Activated effector memory CD4-positive, alpha-beta T cell treated with Interleukin-2 at 50 U/mL for 16 hours (primary cell): ENCODE measurements around the gene CMTM8.

ENCODE experiments used
- DNase-seq: peaks from one replicate; pipeline ENCODE4 v3.0.0-alpha.2; 2020

The CMTM8 gene

DNA sequence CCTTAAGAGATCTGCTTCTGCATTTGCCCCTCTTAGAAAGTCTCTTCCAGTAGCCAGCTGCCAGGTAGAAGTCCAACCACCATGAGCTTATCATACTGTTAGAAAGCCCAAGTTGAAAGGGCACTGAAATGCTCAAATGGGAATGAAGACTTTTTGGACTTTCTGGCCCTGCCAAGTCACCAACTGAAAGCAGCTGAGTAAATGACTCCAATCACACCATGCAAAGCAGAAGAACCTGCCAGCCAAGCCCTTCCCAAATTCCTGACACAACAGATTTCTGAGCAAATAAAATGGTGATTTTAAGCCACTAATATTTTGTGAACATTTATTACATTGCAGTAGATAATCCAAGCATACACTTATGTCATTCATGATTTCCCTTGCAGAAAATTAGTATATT is 2.1 kb upstream of the CMTM8 start:
- no peak for DNase-seq

DNA sequence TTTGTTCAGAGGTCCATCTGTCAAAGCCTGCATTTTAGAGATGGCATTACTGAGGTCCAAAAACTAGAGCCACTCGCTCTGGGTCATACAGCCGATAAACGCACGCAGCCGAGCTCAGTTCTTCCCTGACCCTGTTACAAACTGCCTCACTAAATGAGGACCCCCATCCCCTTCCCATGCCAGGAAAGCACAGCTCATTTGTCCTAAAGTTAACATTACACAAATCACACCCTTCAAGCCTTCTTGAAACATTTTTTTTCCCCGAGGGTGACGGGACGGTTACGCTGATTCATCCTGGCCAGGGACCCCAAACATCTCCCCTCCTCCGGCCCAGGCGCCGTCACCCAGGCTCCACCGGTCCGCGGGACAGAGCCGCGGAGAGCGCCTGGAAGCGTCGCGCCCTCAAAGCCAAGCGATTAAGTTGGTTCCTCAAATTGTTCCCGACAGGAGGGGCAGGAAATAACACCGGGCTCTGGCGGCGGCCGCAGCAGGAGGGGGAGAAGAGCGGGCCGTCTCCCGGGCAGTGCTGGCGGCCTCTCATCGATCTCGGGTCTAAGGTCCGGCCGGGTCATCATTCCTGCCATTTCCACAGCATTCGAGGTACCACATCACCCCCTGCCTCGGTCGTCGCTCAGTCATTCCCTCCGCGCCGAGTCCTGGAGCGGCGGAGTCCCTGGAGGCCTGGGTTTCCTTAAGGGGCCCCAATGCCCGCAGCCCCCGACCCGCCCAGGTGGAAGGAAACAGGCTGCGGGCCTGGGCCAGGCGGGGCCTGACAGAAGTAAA is 619 bp upstream of the CMTM8 start:
- no peak for DNase-seq

DNA sequence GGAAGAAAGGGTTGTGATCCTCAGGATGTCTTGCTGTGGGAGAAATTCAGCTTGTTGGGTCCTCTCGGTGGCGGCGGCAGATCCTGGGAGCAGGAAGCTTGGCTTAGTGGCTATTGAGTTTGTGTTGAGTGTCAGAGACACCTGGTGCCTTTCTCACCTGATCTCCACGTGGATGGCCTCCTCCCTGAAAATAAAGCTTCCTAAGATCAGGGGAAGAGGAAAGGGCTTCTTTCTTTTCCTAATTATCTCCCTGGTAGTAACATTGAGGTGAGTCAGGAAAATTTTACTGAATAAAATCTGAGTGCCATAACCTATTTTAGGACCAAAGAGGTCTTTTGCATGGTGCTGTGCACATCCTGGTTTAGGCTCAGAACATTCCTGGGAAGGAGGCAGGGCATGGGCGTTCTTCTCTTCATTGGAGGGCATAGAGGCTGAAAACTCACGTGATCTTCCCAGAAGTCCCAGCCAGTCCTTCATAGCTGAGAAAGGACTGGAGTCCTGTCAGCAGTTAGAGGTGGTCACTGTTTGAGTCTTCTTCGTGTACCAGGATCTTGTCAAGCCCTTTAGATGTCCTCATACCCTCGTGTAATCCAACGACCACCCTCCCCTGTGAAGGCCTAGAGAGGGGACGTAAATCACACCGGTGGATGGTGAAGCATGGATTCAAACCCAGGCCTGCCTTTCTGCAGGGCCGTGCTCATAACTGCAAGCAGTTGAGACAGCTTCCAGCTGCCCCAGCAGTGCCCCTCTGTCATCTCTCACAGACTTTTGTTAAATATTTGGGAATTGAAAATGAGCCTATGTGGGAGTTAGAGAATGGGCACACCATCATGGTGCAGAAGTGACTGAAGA is 1.1 kb downstream of the CMTM8 start:
- DNase-seq, result no peak

DNA sequence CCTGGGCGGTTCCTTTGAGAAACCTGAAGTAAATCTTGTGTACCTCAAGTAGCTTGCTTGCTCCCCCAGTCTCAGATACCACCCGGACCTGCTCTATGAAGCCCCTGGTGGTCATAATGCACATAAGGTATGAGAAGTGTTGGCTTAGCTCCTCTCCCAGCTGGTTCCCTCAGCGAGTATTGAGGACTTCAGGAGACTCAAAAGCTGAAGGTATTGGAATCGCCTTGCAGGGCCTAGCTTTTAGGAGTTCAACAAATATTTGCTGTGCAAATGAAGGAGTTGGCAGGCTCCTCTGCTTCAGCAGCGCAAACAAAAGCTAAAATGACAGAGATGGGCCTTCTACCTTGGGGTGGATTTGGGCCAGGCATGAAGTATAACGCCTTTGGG is 1.7 kb downstream of the CMTM8 start:
- peak; percentile 22 for DNase-seq

DNA sequence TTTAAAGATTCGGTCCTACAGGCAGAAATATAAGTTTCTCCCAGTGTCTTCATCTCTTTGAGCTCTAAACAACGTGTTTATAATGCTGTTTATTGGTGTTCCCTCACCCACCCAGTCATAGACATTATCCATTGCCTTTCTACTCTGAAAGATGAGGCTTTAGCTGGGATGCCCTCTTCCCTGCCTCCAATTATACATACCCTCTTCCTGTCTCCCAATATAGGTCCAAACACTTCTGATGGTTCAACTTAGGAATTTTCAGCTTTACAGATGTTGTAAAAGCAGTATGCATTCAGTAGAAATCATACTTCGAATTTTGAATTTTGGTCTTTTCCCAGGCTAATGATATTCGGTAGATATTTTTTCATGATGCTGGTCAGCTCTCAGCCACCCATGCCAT is 2.6 kb downstream of the CMTM8 start:
- no peak for DNase-seq

DNA sequence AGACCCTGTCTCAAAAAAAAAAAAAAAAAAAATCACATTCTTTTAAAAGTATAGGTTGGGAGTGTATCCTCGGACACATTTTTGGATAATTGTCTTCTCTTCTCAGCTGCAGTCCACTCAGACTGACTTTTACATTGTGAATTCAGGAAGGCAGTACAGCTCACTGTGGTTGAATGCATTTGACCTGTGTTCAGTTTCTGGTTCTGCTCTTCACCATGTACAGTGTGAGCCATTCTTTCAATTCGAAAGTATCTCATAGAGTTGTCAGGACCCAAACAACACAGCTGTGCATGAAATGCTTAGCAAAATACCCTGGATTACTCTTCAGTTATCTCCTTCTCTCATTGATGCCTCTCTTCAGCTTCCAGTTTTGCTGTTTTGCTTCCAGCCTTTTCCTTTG is 5.0 kb downstream of the CMTM8 start:
- DNase-seq, result no peak

DNA sequence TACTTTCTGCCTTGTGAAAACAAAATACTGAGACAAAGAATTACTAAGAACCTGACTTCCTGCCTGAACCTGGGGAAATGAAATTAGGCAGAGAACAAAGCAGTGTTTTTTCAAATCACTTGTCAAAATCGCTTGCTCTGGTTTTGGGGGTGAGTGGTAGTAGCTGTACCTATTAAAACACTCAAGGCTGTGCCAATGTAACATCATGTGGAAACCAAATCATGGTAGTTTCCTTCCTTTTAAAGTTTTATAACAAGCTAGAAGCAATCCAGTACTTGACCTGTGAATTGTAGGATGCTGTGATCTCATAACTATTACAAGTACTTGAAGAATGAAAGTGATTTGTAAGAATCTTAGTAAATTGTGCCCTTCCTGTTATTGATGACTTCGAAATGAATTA is 6.7 kb downstream of the CMTM8 start:
- no peak for DNase-seq

DNA sequence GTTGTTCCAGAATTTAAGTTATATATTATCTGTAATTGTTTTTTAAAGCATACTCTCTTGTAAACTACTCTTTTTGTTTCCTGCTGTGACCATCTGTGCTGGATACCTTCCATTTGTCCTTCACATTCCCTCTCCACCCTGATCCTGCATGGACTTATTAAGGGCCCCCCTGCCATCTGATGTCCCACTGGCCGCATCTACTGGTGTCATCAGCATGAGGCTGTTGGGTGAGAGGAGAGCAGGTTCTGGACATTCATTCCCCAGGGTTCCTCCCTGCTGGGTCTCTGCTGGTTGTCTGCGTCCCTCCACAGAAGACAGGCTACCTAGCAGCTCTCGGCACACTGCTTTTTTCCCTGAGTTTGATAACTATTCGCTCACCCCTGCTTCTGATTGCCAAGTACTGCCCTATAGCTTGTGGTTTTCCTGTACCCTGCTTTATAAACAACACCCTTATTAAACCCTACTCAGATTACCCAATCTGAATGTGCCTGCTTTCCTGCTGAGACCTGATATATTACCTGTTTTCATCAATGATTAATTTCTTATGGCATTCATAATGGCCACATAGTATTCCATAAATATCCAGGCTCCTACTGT is 7.7 kb downstream of the CMTM8 start:
- no peak for DNase-seq

DNA sequence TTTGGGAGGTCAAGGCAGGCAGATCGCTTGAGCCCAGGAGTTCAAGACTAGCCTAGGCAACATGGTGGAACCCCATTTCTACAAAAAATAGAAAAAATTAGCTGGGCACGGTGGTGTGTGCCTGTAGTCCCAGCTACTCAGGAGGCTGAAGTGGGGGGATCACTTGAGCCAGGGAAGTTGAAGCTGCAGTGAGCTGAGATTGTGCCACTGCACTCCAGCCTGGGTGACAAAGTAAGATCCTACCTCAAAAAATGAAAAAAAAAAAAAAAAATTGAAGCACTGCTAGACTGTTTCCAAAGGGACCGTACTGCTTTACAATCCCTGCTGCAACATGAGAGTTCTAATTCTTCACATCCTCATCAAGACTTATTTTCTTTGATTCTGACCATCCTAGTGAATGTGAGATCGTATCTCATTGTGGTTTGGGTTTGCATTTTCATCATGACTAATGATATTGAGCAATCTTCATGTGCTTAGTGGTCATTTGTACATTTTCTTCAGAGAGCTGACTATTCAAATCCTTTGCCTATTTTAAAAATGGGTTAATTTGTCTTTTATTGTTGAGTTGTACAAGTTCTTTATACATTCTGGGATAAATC is 10.8 kb downstream of the CMTM8 start:
- DNase-seq, result no peak

DNA sequence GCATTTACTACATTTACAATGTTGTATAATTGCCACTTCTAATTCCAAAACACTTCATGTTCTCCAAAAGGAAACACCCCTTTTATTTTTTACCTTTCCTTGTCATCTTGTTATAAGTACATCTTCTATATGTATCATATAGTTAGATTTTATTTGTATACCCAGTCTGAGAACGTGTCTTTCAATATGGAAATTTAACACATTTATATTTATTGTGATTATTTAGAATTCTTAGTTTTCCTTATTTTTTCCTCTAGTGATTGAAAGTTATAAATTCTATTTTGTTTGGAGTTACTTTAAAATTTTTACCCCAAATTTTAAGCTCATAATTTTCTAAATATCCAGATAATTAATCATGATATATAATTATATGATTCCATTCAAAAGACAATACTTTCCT is 15.8 kb downstream of the CMTM8 start:
- no peak for DNase-seq

DNA sequence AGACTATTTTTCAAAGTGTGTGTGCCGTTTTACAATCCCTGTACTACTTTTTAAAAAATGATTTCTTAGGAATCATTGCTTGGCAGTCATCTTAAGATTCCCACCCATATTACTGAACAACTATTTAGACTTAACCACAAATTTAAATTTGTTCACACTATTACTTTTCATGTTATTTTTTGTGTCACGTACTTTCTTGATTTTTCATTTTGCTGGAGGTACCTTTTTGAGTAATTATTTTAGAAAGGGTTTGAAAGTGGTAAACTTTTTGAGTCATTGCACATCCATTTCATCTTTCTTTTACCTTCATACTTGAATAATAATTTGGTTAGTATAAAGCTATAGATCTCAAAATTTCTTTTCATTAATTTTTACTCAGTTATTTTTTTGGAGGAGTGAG is 16.9 kb downstream of the CMTM8 start:
- no peak for DNase-seq

DNA sequence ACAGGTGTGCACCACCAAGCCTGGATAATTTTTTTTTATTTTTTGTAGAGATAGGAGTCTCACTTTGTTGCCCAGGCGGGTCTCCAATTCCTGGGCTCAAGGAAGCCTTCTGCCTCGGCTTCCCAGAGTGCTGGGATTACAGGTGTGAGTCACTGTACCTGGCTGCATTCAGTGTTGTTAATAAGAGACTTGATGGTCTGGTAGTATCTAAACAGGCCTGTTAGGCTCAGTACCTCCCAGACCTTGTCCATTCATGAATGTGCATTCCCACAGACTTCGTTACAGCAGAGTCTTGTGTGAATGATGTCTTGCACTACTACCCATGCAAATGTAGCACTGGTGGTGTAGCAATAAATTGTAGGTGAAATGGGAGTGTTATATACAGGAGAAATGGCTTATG is 17.7 kb downstream of the CMTM8 start:
- DNase-seq, result no peak

DNA sequence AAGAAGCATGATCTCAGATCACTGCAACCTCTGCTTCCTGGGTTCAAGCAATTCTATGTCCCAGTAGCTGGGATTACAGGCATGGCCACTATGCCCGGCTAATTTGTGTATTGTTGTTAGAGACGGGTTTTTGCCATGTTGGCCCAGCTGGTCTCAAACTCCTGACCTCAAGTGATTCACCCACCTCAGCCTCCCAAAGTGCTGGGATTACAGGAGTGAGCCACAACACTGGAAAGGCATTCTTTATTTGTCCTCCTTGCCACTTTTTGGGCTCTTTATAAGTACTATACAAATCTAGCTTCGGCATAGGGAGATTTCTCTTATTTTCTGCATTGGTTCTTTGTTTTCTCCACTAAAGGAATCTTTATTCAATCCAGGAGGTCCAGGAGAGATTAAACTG is 18.6 kb downstream of the CMTM8 start:
- DNase-seq, result no peak

DNA sequence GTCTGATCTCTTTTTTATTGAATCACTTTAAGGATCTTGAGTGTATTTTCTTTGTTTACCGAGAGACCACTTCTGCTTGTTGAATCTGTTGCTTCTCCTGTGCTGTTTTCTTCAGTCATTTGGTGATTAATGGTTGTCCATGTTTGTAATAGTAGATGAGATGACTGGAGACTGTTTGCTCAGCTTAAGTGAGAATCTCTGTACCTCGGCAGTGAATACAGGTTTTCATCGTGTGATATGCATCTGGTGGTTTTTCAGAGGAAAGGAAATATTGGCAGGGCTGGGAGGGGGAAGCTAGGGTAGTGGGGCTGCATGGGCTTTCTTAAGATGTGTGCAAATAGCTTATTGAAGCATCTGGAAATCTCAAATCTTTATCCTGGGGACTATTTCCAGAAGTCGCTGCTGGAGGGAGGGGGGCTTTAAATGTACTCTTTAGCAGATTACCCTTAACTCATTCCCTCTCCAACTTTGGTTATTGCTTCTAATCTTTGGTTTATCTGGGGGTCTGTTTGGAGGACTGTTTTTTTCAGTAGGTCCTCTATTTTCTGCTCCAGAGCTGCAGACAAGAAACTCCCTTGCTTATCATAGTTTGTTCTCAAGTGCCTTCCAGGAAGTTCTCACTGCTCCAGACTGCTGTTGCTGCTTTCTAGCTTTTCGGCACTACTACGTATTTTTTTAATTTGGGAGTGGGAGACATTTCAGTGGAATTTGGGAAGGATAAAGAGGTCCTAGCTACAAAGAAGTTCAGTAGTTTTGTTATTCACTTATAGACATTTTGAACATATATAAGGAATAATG is 19.4 kb downstream of the CMTM8 start:
- no peak for DNase-seq

DNA sequence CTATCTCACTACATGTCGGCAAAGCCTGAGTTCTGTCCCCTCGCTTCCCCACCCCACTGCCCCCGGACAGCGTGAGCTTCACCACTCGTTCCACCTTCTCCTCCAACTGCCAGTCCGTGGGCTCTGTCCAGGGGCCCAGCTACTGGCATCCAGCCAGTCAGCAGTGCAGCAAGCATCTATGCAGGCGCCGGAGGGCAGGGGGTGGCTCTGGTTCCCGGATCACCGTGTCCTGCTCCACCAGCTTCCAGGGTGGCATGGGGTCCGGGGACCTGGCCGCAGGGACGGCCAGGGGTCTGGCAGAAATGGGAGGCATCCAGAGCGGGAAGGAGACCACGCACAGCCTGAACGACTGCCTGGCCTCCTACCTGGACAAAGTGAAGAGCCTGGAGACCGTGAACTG is 20.4 kb downstream of the CMTM8 start:
- DNase-seq, result no peak

DNA sequence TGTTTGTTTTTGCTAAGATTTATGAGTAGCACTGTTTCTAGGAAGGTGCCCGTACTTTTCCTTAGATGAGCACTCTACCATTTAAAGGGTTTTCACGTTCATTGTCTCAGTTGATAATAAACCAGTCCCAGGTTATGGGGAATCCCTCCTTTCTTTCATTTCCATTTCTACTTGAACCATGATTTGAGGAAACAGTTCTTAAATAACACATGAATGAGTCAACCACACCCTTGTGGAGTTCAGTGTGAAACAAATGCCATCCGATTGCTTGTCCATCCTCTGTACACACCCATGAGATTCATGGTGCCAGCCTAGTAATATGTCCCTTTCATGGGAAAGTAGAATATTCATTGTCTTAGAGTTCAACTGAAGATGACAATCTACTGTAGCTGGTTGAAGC is 23.1 kb downstream of the CMTM8 start:
- no peak for DNase-seq

DNA sequence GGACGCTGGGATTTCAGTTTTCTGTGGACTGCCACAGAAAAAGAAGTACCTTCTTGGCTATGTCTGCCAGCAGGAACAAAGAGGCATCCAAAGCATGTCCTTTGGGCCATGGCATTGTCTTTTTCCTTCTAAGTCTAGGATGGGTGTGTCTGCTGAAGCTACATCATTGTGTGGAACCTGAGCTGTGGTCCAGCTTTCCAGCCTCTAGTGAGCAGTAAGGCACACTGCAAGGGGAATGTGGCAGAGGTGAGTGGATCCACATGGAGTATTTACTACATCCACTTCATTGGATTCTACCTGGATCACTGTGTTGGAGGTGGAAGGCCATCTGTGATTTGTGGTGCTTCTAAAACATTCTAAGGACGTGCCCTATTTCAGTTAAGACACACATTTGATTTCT is 23.7 kb downstream of the CMTM8 start:
- no peak for DNase-seq

DNA sequence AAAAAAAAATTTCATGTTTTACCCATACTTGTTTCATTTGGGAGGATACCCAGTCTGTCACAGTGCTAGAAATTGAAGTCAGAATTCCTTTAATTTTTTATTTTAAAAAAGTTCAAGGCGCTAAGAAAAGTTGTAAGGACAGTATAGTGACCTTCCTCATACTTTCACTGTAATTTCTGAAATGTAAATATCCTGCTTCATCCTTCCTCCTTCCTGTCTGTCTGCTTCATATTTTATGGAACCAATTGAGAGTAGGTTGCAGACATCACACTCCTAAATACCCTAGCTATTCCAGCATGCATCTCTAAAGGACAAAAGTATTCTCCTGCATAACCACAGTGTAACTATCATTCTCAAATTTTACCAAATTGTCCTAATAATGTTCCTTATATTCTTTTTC is 35.8 kb downstream of the CMTM8 start:
- DNase-seq, result no peak

DNA sequence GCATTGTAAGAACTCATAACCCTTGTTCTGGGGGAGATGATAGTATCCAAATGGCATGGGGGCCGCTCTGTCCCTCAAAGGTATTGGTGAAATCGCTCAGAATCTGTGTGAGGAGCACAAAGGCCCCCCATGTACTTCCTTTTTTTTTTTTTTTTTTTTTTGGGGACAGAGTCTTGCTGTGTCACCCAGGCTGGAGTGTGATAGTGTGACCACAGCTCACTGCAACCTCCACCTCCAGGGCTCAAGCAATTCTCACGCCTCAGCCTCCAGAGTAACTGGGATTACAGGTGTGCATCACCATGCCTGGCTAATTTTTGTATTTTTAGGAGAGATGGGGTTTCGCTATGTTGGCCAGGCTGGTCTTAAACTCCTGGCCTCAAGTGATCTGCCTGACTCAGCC is 37.0 kb downstream of the CMTM8 start:
- no peak for DNase-seq

DNA sequence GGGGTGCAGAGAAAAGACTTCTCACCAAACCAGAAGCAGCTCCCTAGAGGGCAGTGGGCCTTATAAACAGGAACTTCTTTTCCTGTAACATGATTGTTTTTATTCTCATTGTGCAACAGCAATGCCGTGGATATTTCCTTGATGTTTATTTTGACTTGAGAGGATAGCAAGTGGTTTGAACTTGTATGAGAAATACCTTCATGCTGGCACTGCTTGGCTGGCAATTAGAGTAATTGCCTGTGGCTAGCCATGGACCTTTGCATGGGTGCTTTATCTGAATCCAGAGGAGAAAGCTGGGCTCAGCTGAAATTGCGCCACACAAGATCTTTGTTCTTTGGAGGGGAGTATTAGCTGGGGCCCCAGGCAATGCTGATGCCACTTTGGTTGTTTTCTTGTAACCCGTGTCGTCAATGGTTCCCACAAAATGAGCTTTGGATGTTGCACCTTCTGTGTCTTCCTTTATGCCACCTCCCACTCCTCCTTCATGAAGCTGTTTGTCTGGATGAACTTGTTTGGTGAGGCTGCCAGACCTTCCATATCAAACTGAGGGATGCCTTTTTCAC is 37.9 kb downstream of the CMTM8 start:
- no peak for DNase-seq

DNA sequence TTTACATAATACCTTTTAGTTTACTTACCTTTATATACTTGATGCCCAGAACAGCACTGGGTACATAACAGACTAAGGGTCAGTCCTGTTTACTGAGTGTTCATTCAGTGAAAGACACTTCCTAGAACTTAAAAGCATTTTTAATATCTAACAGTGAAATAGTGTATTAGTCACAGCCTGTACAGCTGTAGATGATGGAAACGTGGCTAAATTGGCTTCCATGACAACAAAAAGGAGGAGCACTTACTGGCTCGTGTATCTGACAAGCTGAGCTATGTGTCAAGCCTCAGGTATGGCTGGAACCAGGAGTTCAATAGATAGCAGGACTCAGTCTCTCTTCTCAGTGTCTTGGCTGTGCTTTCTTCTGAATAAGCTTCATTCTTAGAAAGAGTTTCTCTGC is 40.2 kb downstream of the CMTM8 start:
- no peak for DNase-seq

DNA sequence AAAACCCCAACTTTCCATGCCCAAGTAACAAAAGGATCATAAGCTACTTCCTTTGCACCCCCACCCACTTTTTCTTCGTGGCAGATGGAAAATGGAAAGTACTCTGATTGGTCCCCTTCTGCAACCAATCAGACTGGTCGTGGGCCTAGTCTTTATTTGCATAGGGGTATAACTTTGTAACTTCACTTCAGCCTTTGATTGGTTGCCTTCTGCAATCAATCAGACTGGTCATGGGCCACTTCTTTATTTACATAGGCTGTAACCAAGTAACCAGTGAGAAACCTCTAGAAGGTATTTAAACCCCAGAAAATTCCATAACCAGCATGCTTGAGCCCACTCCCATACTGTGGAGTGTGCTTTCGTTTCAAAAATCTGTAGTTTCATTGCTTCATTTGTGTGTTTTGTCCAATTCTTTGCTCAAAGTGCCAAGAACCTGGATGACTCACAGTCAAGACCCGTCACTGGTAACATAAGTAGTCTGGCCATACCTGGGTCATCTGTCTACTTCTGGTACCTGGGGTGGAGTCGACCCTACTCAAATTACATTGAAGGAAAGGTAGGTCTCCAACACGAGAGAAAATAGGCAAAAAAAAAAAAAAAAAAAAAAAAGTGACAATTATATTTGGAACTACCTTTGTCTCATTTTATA is 41.9 kb downstream of the CMTM8 start:
- no peak for DNase-seq
